ENCODE results near the gene TMED4. TPM values are rescaled to one million over a fixed set of nuclear protein-coding genes. Genes with fewer than 3 reads are reported as not detected.

The TMED4 gene
- total and polyA plus RNA-seq, 10 of the 15 experiments (the other 5 are each of a cell fraction or from before 2014, with no cell fraction given), result 20.8 to 71.3 (median 51.0) TPM

DNA sequence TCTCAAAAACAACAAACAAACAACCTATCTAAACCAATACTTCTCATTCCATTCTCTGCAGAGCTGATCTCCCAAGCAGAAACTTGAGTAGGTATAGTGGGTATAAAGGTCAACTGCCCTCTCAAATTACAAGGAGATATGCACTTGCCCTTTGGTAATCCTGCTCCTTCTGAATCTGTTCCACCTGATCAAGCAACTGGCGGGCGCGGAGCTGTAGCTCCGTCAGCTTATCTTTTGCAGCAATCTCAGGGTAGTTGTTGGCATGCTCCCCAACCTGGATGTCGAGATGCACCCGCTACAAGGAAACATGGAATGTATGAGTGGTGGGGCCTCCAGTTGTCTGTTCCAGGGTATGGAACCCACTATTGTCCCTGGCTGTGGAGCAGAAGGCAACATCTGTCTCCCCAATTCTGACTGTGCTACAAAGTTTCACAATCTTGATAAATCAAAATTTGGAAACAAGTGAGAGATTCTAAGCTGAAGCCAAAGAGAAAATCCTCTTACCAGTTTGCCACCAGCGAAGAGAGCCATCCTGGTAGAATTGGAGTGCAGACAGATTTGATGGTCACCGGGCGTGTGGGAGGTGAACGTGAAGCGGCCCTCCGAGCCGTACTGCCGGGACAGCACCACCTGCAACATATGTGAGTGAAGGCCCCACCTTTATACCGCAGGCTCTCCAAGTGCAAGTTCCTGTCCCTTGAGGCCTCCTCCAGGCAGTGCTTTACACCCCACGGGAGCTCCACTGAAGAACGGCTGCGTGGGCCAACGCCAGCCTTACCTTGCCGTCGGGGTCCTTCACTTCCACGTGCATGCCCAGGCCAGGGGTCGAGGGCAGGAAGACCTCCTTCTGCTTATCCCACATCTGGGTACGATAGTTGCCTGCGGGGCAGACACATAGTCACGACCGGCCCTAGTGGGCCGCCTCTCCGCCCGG, 819 bp downstream of the TMED4 start (continued):
- TF ChIP-seq EP300 (IDR thresholded peaks at IDR 0.05; ENCODE audit: borderline replicate concordance in 1 of 2, control insufficient read depth in 1 of 2, low read depth in 2 of 2, low read length in 2 of 2) (no peak), ZNF622 (IDR thresholded peaks at IDR 0.05) (no peak), RUNX3 (IDR thresholded peaks at IDR 0.05; ENCODE audit: low read length) (peak; percentile 30; the same call in 1 of the 2 replicates), LARP7 (IDR thresholded peaks at IDR 0.05) (no peak; the same call in 1 of the 2 replicates), WRNIP1 (IDR thresholded peaks at IDR 0.05; ENCODE audit: borderline replicate concordance, low read depth, low read length) (no peak), CBFB (IDR thresholded peaks at IDR 0.05; ENCODE audit: low read depth) (no peak)
- TF ChIP-seq, protein P1, sequence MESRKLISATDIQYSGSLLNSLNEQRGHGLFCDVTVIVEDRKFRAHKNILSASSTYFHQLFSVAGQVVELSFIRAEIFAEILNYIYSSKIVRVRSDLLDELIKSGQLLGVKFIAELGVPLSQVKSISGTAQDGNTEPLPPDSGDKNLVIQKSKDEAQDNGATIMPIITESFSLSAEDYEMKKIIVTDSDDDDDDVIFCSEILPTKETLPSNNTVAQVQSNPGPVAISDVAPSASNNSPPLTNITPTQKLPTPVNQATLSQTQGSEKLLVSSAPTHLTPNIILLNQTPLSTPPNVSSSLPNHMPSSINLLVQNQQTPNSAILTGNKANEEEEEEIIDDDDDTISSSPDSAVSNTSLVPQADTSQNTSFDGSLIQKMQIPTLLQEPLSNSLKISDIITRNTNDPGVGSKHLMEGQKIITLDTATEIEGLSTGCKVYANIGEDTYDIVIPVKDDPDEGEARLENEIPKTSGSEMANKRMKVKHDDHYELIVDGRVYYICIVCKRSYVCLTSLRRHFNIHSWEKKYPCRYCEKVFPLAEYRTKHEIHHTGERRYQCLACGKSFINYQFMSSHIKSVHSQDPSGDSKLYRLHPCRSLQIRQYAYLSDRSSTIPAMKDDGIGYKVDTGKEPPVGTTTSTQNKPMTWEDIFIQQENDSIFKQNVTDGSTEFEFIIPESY (IDR thresholded peaks at IDR 0.05), result no peak
- TF ChIP-seq, protein P2, sequence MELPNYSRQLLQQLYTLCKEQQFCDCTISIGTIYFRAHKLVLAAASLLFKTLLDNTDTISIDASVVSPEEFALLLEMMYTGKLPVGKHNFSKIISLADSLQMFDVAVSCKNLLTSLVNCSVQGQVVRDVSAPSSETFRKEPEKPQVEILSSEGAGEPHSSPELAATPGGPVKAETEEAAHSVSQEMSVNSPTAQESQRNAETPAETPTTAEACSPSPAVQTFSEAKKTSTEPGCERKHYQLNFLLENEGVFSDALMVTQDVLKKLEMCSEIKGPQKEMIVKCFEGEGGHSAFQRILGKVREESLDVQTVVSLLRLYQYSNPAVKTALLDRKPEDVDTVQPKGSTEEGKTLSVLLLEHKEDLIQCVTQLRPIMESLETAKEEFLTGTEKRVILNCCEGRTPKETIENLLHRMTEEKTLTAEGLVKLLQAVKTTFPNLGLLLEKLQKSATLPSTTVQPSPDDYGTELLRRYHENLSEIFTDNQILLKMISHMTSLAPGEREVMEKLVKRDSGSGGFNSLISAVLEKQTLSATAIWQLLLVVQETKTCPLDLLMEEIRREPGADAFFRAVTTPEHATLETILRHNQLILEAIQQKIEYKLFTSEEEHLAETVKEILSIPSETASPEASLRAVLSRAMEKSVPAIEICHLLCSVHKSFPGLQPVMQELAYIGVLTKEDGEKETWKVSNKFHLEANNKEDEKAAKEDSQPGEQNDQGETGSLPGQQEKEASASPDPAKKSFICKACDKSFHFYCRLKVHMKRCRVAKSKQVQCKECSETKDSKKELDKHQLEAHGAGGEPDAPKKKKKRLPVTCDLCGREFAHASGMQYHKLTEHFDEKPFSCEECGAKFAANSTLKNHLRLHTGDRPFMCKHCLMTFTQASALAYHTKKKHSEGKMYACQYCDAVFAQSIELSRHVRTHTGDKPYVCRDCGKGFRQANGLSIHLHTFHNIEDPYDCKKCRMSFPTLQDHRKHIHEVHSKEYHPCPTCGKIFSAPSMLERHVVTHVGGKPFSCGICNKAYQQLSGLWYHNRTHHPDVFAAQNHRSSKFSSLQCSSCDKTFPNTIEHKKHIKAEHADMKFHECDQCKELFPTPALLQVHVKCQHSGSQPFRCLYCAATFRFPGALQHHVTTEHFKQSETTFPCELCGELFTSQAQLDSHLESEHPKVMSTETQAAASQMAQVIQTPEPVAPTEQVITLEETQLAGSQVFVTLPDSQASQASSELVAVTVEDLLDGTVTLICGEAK (IDR thresholded peaks at IDR 0.05; ENCODE audit: borderline replicate concordance), result no peak
- TF ChIP-seq, protein P3, sequence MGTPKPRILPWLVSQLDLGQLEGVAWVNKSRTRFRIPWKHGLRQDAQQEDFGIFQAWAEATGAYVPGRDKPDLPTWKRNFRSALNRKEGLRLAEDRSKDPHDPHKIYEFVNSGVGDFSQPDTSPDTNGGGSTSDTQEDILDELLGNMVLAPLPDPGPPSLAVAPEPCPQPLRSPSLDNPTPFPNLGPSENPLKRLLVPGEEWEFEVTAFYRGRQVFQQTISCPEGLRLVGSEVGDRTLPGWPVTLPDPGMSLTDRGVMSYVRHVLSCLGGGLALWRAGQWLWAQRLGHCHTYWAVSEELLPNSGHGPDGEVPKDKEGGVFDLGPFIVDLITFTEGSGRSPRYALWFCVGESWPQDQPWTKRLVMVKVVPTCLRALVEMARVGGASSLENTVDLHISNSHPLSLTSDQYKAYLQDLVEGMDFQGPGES (IDR thresholded peaks at IDR 0.05), result no peak
- TF ChIP-seq, protein P4, sequence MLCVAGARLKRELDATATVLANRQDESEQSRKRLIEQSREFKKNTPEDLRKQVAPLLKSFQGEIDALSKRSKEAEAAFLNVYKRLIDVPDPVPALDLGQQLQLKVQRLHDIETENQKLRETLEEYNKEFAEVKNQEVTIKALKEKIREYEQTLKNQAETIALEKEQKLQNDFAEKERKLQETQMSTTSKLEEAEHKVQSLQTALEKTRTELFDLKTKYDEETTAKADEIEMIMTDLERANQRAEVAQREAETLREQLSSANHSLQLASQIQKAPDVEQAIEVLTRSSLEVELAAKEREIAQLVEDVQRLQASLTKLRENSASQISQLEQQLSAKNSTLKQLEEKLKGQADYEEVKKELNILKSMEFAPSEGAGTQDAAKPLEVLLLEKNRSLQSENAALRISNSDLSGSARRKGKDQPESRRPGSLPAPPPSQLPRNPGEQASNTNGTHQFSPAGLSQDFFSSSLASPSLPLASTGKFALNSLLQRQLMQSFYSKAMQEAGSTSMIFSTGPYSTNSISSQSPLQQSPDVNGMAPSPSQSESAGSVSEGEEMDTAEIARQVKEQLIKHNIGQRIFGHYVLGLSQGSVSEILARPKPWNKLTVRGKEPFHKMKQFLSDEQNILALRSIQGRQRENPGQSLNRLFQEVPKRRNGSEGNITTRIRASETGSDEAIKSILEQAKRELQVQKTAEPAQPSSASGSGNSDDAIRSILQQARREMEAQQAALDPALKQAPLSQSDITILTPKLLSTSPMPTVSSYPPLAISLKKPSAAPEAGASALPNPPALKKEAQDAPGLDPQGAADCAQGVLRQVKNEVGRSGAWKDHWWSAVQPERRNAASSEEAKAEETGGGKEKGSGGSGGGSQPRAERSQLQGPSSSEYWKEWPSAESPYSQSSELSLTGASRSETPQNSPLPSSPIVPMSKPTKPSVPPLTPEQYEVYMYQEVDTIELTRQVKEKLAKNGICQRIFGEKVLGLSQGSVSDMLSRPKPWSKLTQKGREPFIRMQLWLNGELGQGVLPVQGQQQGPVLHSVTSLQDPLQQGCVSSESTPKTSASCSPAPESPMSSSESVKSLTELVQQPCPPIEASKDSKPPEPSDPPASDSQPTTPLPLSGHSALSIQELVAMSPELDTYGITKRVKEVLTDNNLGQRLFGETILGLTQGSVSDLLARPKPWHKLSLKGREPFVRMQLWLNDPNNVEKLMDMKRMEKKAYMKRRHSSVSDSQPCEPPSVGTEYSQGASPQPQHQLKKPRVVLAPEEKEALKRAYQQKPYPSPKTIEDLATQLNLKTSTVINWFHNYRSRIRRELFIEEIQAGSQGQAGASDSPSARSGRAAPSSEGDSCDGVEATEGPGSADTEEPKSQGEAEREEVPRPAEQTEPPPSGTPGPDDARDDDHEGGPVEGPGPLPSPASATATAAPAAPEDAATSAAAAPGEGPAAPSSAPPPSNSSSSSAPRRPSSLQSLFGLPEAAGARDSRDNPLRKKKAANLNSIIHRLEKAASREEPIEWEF (IDR thresholded peaks at IDR 0.05; ENCODE audit: insufficient replicate concordance, low read depth, low read length), result no peak
